ENCODE results near the gene MRPL28.

The MRPL28 gene

DNA sequence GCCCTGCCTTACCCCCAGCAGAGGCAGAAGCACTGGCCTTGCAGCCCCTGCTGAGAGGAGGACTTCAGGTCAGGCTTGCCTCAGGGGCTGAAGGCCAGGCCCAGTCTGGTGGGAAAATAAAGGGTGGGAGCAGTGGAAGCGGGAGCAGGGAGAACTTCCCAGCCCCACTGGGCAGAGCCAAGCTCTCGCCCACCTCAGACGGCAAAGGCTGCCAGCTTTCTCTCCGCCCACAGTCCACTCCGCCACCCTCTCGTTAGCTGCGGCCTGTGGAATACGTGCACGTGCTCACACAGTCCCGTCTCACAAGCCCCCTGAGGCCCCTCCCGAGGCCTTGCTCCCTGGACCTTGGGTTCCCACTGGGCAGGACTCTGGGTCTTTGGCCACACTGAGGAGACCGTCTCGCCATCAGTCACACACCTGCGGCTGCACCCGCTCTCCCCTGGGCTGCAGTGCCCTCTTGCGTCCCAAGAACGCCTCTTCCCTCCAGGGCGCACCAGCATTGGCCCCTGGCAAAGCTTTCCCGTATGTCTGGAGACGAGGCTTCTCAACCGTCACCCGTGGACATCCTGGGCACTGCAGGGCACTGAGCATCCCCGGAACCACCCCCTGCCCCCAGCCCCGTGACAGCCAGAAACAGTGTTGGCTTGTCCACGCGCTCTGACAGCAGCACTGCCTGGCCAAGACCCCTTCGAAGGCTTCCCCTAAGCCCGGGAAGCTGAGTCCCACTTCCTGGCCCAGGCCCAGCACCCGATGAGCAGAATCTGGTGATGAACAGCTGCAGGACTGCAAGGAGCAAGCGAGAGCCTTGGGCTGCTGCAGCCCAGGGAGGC is 8.3 kb downstream of the MRPL28 start:
- Histone ChIP-seq H3K27me3 (ENCODE audit: control insufficient read depth, low read length) (no peaks in the 10 kb centered on the region), H3K4me3 (ENCODE audit: low read length) (no peak overlapping the region), H3K4me1 (ENCODE audit: control insufficient read depth, low read length) (no peaks in the 10 kb centered on the region), H3F3A (ENCODE audit: control insufficient read depth, insufficient read depth) (no peaks in the 10 kb centered on the region), H3K9me3 (ENCODE audit: control insufficient read depth, insufficient read depth, low read length) (no peaks in the 10 kb centered on the region), H3K27ac (ENCODE audit: low read depth, low read length) (no peak overlapping the region), H4K20me1 (ENCODE audit: control insufficient read depth, insufficient read depth, low read depth, low read length) (0 out of 2 replicates have a peak, but pooled peaks cover 5% of the 10 kb centered on the region), H3K4me2 (ENCODE audit: low read length) (no peak overlapping the region), H3K36me3 (ENCODE audit: control insufficient read depth, low read length) (peaks cover 4% of the 10 kb centered on the region), H3K9me2 (replicated peaks; ENCODE audit: control insufficient read depth, low read length) (no peaks in the 10 kb centered on the region), H3K79me2 (ENCODE audit: control insufficient read depth, low read length) (no peaks in the 10 kb centered on the region)
- TF ChIP-seq, protein P1, sequence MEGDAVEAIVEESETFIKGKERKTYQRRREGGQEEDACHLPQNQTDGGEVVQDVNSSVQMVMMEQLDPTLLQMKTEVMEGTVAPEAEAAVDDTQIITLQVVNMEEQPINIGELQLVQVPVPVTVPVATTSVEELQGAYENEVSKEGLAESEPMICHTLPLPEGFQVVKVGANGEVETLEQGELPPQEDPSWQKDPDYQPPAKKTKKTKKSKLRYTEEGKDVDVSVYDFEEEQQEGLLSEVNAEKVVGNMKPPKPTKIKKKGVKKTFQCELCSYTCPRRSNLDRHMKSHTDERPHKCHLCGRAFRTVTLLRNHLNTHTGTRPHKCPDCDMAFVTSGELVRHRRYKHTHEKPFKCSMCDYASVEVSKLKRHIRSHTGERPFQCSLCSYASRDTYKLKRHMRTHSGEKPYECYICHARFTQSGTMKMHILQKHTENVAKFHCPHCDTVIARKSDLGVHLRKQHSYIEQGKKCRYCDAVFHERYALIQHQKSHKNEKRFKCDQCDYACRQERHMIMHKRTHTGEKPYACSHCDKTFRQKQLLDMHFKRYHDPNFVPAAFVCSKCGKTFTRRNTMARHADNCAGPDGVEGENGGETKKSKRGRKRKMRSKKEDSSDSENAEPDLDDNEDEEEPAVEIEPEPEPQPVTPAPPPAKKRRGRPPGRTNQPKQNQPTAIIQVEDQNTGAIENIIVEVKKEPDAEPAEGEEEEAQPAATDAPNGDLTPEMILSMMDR (IDR thresholded peaks at IDR 0.05; ENCODE audit: low read depth, low read length, poor library complexity, severe bottlenecking): peak; percentile 66
- no peak for TF ChIP-seq EZH2phosphoT487 (IDR thresholded peaks at IDR 0.05; ENCODE audit: borderline replicate concordance, low read length)

DNA sequence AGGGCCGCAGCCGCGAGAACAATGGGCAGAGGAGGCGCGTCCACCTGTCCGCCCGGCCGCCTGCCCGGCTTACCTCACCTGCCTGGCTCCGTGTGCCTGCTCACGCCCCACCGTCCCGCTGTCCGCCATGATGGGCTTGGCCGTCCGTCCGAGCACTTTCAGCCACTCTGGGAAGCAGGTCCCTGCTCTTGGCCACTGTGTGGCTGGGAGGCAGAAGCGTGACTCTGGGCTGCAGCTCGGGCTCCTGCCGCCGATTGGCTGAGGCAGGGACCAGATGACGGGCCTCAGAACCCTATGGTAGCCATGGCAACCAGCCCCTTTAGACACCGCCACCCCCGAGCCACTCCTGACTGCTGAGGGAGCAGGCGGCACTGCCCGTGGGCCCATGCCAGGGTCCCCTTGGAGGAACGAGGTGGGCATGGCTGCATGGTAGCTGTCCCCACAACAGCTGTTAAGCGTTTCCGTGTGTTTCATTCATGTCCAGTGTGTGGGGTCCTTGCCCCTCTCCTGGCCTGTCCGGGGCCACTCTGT is 8.9 kb downstream of the MRPL28 start:
- Histone ChIP-seq H3K9me2 (replicated peaks; ENCODE audit: control insufficient read depth, low read length) (no peaks in the 10 kb centered on the region), H3K4me2 (ENCODE audit: low read length) (no peak overlapping the region), H3K36me3 (ENCODE audit: control insufficient read depth, low read length) (peaks cover 2% of the 10 kb centered on the region; the same call in 1 of the 2 replicates), H4K20me1 (ENCODE audit: control insufficient read depth, insufficient read depth, low read depth, low read length) (0 out of 2 replicates have a peak, but pooled peaks cover 5% of the 10 kb centered on the region), H3K27ac (ENCODE audit: low read depth, low read length) (no peak overlapping the region), H3F3A (ENCODE audit: control insufficient read depth, insufficient read depth) (no peaks in the 10 kb centered on the region), H3K27me3 (ENCODE audit: control insufficient read depth, low read length) (no peaks in the 10 kb centered on the region), H3K4me3 (ENCODE audit: low read length) (no peak overlapping the region), H3K4me1 (ENCODE audit: control insufficient read depth, low read length) (no peaks in the 10 kb centered on the region), H3K9me3 (ENCODE audit: control insufficient read depth, insufficient read depth, low read length) (no peaks in the 10 kb centered on the region), H3K79me2 (ENCODE audit: control insufficient read depth, low read length) (no peaks in the 10 kb centered on the region)
- TF ChIP-seq, protein P1 (IDR thresholded peaks at IDR 0.05; ENCODE audit: low read depth, low read length, poor library complexity, severe bottlenecking): no peak
- TF ChIP-seq EZH2phosphoT487 (IDR thresholded peaks at IDR 0.05; ENCODE audit: borderline replicate concordance, low read length): no peak

DNA sequence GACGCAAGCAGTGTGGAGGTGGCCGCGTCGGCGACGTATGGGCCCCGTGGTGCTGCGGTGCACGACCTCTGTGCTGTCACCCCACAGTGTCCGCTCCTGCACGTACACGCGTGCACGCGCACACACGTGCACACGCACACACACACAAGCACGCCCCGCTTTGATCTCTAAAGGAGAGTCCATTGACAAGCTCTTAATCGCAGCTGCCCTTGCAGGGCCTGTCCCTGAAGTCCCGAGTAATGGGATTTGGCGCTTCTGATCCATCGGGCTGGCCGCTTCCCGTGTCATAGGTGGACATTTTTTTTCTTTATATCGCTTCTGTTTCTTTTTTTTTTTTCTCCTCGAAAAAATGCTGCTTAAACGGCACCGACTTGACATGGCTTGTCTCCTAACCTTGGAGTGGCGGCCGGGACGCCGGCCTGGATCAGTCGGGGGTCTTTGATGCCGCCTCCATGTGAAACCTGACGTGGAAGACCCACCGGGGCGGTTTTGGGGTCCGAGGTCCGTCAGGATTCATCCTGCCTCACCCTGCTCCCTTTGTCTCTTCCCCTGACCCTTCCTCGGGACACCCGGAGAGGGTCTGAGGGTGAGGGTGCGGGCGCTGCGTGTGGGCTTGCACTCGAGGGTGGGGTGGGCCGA is 9.5 kb downstream of the MRPL28 start:
- Histone ChIP-seq H3K9me3 (ENCODE audit: control insufficient read depth, insufficient read depth, low read length) (no peaks in the 10 kb centered on the region), H3K27me3 (ENCODE audit: control insufficient read depth, low read length) (no peaks in the 10 kb centered on the region), H3K4me2 (ENCODE audit: low read length) (no peak overlapping the region), H3K79me2 (ENCODE audit: control insufficient read depth, low read length) (no peaks in the 10 kb centered on the region), H3F3A (ENCODE audit: control insufficient read depth, insufficient read depth) (no peaks in the 10 kb centered on the region), H3K27ac (ENCODE audit: low read depth, low read length) (no peak overlapping the region), H3K4me1 (ENCODE audit: control insufficient read depth, low read length) (no peaks in the 10 kb centered on the region), H4K20me1 (ENCODE audit: control insufficient read depth, insufficient read depth, low read depth, low read length) (0 out of 2 replicates have a peak, but pooled peaks cover 5% of the 10 kb centered on the region), H3K4me3 (ENCODE audit: low read length) (no peak overlapping the region), H3K9me2 (replicated peaks; ENCODE audit: control insufficient read depth, low read length) (no peaks in the 10 kb centered on the region), H3K36me3 (ENCODE audit: control insufficient read depth, low read length) (no peaks in the 10 kb centered on the region)
- no peak for TF ChIP-seq EZH2phosphoT487 (IDR thresholded peaks at IDR 0.05; ENCODE audit: borderline replicate concordance, low read length)
- TF ChIP-seq, protein P1 (IDR thresholded peaks at IDR 0.05; ENCODE audit: low read depth, low read length, poor library complexity, severe bottlenecking): no peak

Measured in DOHH2 (cell line).